CD4-positive, alpha-beta T cell (primary cell): Measurements from ENCODE around the gene ABCC4. TPM values are rescaled to one million over a fixed set of nuclear protein-coding genes. Genes with fewer than 3 reads are reported as not detected.

ENCODE experiments used
- ATAC-seq: fragments of 200-7000 bp; cut with Tn5 transposase; one replicate; pipeline ENCODE4 v1.10.0; 2022; ENCODE audit warnings: mild to moderate bottlenecking; ENCODE audit not compliant: poor library complexity
- CTCF ChIA-PET: fragments of 350-600 bp; sonication (Branson Sonifier 250); formaldehyde crosslinking; loops from one replicate; lab custom pipeline; 2021; ENCODE audit warnings: antibody characterized with exemption, inconsistent platforms; lab: Charles Lee
- POLR2A ChIA-PET: fragments of 350-600 bp; sonication (Branson Sonifier 250); formaldehyde crosslinking; loops from one replicate; lab custom pipeline; 2021; ENCODE audit warnings: antibody characterized with exemption, inconsistent platforms; lab: Charles Lee
- DNase-seq, 14 experiments: peaks; one replicate each; pipeline ENCODE4 v3.0.0-alpha.2; 2013 to 2020; ENCODE audit warnings: mixed read lengths in 2 of 14
- H3K27ac ChIP-seq, 2 donors: one replicate each; pipeline versions ENCODE4 v1.5.1 to v1.7.0; 2013; ENCODE audit warnings: low read length in 2 of 2, low read depth in 1 of 2, mild to moderate bottlenecking in 1 of 2
- H3K27me3 ChIP-seq, 2 experiments: 1 replicate in 1 of 2; 2 replicates in 1 of 2; pipeline versions ENCODE4 v1.6.1 to v1.7.0; 2013; ENCODE audit warnings: low read length in 2 of 2, control low read depth in 1 of 2, mild to moderate bottlenecking in 1 of 2, moderate library complexity in 1 of 2; ENCODE audit not compliant: insufficient read depth in 2 of 2, control insufficient read depth in 1 of 2
- H3K36me3 ChIP-seq: one replicate; pipeline ENCODE4 v1.6.1; 2013; ENCODE audit warnings: low read length, control low read depth; ENCODE audit not compliant: insufficient read depth
- H3K4me1 ChIP-seq: one replicate; pipeline ENCODE4 v1.6.1; 2013; ENCODE audit warnings: low read length, control low read depth; ENCODE audit not compliant: insufficient read depth
- H3K4me3 ChIP-seq: one replicate; pipeline ENCODE4 v1.5.1; 2013; ENCODE audit warnings: mild to moderate bottlenecking, low read length, moderate library complexity
- H3K9me3 ChIP-seq, 2 experiments: 1 replicate in 1 of 2; 2 replicates in 1 of 2; pipeline versions ENCODE4 v1.6.1 to v1.7.0; 2013; ENCODE audit warnings: low read length in 2 of 2, mild to moderate bottlenecking in 2 of 2, control low read depth in 1 of 2, moderate library complexity in 1 of 2; ENCODE audit not compliant: control insufficient read depth in 1 of 2, insufficient read depth in 1 of 2
- H3K27ac Mint-ChIP-seq: one replicate; pipeline ENCODE4 v1.8.0; 2020; ENCODE audit warnings: mixed read lengths
- H3K27me3 Mint-ChIP-seq: one replicate; pipeline ENCODE4 v1.8.0; 2021; ENCODE audit warnings: mixed read lengths
- H3K36me3 Mint-ChIP-seq: one replicate; pipeline ENCODE4 v1.8.0; 2021; ENCODE audit warnings: low read depth, mixed read lengths
- H3K4me1 Mint-ChIP-seq: one replicate; pipeline ENCODE4 v1.8.0; 2021; ENCODE audit warnings: low read depth, mixed read lengths
- H3K4me3 Mint-ChIP-seq: one replicate; pipeline ENCODE4 v1.8.0; 2020; ENCODE audit warnings: mild to moderate bottlenecking, mixed read lengths
- H3K9me3 Mint-ChIP-seq: one replicate; pipeline ENCODE4 v1.8.0; 2020; ENCODE audit warnings: mixed read lengths
- intact Hi-C, 2 experiments: fragments of 100-400 bp; cut with DNase I in 1 of 2; cut with micrococcal nuclease in 1 of 2; formaldehyde crosslinking; loops; one replicate each; pipeline versions ENCODE4 v1.15.1 to v1.9.0; 2023 to 2025; cut with DNase I, micrococcal nuclease
- total RNA-seq, 174 experiments: library from RNA in 2 of 174; stranded (reverse) in 2 of 174; gene quantifications; one replicate each; pipeline ENCODE4 v1.2.3 and lab custom pipeline; 2021 to 2026
- TF ChIP-seq, protein P1 (sequence below): fragments of 200-600 bp; IDR thresholded peaks from one replicate; pipeline ENCODE4 v1.8.0; 2022; ENCODE audit warnings: antibody characterized with exemption, mild to moderate bottlenecking

The ABCC4 gene
- total RNA-seq, 2 experiments from 2014 or later: 4.0 to 4.4 TPM

GRCh38 chr13:95100525-95101433 is 200.5 kb downstream of the ABCC4 start:
- ATAC-seq: no peak
- H3K36me3 Mint-ChIP-seq: peaks cover 75% of the 10 kb centered on the region
- POLR2A ChIA-PET: no interaction called here
- H3K4me1 Mint-ChIP-seq: no peaks in the 10 kb centered on the region
- H3K9me3 ChIP-seq: peaks cover 4 to 7% of the 10 kb centered on the region in 2 experiments
- H3K4me1 ChIP-seq: no peaks in the 10 kb centered on the region
- no peaks in the 10 kb centered on the region for H3K27me3 Mint-ChIP-seq
- H3K9me3 Mint-ChIP-seq: peaks cover 9% of the 10 kb centered on the region
- no peaks in the 10 kb centered on the region for H3K27me3 ChIP-seq
- no peaks in the 10 kb centered on the region for H3K36me3 ChIP-seq
- intact Hi-C loops: no loop called here
- no peak for DNase-seq
- no peak overlapping the region for H3K4me3 Mint-ChIP-seq
- no peak overlapping the region for H3K27ac ChIP-seq
- no peak overlapping the region for H3K27ac Mint-ChIP-seq
- TF ChIP-seq, protein P1, sequence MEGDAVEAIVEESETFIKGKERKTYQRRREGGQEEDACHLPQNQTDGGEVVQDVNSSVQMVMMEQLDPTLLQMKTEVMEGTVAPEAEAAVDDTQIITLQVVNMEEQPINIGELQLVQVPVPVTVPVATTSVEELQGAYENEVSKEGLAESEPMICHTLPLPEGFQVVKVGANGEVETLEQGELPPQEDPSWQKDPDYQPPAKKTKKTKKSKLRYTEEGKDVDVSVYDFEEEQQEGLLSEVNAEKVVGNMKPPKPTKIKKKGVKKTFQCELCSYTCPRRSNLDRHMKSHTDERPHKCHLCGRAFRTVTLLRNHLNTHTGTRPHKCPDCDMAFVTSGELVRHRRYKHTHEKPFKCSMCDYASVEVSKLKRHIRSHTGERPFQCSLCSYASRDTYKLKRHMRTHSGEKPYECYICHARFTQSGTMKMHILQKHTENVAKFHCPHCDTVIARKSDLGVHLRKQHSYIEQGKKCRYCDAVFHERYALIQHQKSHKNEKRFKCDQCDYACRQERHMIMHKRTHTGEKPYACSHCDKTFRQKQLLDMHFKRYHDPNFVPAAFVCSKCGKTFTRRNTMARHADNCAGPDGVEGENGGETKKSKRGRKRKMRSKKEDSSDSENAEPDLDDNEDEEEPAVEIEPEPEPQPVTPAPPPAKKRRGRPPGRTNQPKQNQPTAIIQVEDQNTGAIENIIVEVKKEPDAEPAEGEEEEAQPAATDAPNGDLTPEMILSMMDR: no peak
- CTCF ChIA-PET: no interaction called here
- no peak overlapping the region for H3K4me3 ChIP-seq

DNA sequence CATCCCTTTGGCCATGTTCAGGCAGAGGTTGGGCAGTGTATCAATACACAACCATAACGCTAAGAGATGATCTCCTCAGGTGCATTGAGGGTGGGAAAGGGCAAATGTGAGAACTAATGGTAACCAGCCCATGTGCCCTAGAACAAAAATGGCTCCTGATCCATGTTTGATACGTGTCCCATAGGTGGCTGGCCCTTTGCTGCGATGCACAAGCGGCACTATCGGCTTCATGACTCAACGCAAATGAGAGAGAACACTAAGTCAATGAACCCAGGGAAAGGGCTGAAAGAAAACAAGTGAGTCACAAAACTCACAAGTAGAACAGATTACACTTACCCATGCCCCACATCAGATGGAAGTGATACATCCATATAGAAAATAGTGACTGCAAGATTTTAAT is 201.7 kb downstream of the ABCC4 start:
- H3K27me3 ChIP-seq: no peaks in the 10 kb centered on the region
- peaks cover 79% of the 10 kb centered on the region for H3K36me3 Mint-ChIP-seq
- no peak overlapping the region for H3K27ac Mint-ChIP-seq
- intact Hi-C loops: no loop called here
- ChIA-PET CTCF (no interaction called here), POLR2A (no interaction called here)
- peaks cover 4 to 7% of the 10 kb centered on the region in 2 experiments for H3K9me3 ChIP-seq
- H3K27me3 Mint-ChIP-seq: no peaks in the 10 kb centered on the region
- H3K36me3 ChIP-seq: no peaks in the 10 kb centered on the region
- H3K27ac ChIP-seq: no peak overlapping the region
- no peaks in the 10 kb centered on the region for H3K4me1 ChIP-seq
- ATAC-seq: no peak
- H3K4me1 Mint-ChIP-seq: no peaks in the 10 kb centered on the region
- no peak overlapping the region for H3K4me3 ChIP-seq
- peaks cover 9% of the 10 kb centered on the region for H3K9me3 Mint-ChIP-seq
- no peak for DNase-seq
- TF ChIP-seq, protein P1: no peak
- no peak overlapping the region for H3K4me3 Mint-ChIP-seq

DNA sequence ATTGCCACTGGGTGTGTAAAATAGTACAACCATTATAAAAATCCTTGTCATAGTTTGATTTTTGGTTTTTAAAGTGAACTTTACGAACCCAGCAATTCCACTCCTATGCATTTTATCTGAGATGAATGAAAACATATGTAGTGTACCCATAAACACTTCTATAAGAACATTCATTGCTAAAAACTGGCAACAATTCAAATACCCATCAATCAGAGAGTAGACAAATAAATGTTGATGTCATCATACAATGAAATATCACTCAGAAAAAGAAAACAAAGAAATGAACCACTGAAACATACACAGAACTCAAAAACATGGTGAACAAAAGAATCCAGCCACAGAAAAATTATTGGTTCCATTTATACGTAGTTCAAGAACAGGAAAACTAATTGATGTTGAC is 202.3 kb downstream of the ABCC4 start:
- DNase-seq (no peak), ATAC-seq (no peak)
- no peak overlapping the region for H3K27ac Mint-ChIP-seq
- ChIA-PET CTCF (no interaction called here), POLR2A (no interaction called here)
- H3K4me1 ChIP-seq: no peaks in the 10 kb centered on the region
- H3K36me3 Mint-ChIP-seq: peaks cover 79% of the 10 kb centered on the region
- no peaks in the 10 kb centered on the region for H3K27me3 ChIP-seq
- H3K9me3 ChIP-seq: peaks cover 4 to 7% of the 10 kb centered on the region in 2 experiments
- TF ChIP-seq, protein P1: no peak
- no peaks in the 10 kb centered on the region for H3K27me3 Mint-ChIP-seq
- intact Hi-C loops: no loop called here
- H3K9me3 Mint-ChIP-seq: peaks cover 9% of the 10 kb centered on the region
- no peaks in the 10 kb centered on the region for H3K36me3 ChIP-seq
- H3K27ac ChIP-seq: no peak overlapping the region
- no peak overlapping the region for H3K4me3 ChIP-seq
- H3K4me3 Mint-ChIP-seq: no peak overlapping the region
- no peaks in the 10 kb centered on the region for H3K4me1 Mint-ChIP-seq
